Stimulated activated CD4-positive, alpha-beta T cell treated with anti-CD3 and anti-CD28 coated beads, Interleukin-2, amount 100 ng/mL, for 48 hours (primary cell): ENCODE data around the gene ENTPD1.
"Not testable (repeated sequence)": the region's sequence is repeated elsewhere in the genome, so short reads cannot be mapped to it uniquely, and the experiment has no call there.

Source experiments
- DNase-seq, 2 donors: peaks; one replicate each; pipeline ENCODE4 v3.0.0-alpha.2; 2020

ENTPD1 gene

DNA sequence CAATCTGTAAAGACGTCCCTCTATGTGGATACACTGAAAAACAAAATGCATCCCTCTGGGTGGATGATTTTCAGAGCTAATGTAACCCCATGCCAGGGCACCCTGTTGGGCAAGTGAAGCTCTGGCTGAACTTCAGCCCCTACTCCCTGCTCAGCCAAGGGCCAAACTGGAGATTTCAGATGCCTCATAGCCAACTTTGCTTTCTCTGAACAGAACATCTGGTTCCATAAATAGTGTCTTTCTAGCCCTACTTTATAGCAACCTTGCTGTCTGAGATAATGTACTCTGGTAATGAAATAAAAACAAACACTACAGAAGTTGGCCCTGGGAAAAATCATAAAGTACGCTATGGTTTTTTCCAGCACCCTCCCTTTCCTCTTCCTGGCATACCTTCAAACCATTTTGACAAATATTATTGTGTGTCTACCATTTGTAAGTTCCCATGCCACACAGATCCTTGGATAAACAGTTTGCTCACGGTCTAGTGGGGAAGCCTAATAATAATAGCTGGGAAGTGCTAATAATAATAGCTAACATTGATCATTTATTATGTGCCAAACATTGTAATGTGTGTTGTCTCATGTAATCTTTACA lies 3.4 kb downstream of the ENTPD1 start:
- DNase-seq: no peak

DNA sequence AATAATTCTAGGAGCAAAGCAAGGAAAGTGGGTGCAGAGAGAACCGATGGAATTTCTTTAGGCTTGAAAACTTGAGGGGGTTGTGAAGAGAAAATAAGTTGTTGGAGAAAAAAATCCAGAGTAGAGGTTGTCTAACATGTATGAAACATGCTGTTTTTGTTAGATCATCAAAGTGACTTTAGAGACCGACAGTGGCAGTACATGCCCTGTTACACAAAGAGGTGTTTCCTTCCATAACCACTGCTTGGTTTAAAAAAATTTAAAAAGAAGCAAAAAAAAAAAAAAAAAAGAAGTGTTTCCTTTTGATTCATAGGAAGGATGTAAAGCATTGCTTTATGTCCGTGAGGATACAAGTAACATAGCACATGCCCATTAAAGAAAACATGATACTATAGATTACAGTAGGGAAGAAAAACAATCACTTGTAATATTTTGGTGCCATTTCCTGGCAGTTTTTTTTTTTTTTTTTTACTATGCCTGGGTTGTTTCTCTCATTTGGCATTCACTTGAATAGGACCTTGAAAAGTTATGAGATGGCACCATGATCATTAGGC lies 6.1 kb downstream of the ENTPD1 start:
- DNase-seq: no peak

DNA sequence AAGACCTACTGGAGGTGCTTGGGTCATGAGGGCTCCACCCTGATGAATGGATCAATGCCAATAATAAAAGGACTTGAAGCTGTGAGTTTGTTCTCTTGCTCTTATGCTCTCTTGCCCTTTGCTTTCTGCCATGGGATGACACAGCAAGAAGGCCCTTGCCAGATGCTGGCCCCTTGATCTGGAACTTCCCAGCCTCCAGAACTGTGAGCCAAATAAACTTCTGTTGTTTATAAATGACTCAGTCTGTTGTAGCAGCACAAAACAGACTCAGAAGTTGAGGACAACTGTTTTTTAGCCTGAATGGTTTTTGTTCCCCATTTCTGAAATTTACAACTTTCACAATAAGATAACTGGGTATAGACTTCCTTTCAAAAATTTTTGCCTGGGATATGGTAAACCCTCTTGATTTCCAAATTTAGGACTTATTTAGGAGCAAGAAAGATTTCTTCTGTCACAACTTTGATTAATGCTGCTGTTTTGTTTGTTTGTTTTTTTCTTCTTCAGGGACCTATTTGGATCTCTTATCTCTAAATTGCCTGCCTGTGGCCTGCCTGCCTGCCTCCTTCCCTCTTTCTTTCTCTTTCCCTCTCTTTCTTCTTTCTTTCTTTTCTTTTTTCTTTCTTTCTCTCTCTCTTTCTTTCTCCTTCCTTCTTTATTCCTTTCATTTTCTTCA lies 12.1 kb downstream of the ENTPD1 start:
- no peak for DNase-seq

DNA sequence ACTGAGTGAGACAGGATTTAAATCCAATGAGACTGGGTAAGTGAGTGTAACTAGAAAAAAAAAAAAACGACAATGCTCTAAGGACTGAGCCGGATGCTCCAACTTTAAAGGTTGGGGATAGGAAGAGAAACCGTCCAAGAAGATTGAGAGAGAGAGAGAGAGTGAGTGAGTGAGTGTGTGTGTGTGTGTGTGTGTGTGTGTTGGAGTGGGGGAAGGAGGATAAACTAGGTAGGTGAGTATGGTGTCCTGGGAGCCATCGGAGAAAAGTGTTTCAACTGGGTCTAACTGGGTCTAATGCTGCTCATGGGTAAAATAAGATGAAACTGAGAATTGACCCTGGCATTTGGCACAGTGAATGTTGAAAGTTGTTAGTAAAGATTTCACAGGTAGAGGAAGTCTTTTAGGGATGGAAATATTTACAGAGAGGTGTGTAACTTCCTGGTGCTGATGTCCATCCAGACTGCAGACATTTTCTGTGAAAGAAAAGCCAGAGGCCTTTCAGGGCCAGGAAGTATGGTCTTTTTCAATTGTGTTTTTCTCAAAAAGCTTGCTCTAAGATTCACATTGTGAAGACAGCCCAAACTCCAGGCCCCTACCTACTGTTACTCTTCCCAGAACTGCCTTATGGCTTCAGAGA lies 14.2 kb downstream of the ENTPD1 start:
- no peak for DNase-seq

DNA sequence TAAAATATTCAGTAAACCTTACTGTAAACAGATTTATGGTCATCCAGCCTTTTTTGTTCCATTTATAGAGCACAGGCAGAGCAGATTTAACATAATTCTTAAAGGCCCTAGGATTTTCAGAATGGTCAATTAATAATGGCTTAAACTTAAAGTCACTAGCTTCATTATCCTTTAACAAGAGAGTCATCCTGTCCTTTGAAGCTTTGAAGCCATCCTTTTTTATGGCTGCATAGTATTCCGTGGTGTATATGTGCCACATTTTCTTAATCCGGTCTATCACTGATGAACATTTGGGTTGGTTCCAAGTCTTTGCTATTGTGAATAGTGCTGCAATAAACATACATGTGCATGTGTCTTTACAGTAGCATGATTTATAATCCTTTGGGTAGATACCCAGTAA lies 17.5 kb downstream of the ENTPD1 start:
- not testable (repeated sequence) for DNase-seq

DNA sequence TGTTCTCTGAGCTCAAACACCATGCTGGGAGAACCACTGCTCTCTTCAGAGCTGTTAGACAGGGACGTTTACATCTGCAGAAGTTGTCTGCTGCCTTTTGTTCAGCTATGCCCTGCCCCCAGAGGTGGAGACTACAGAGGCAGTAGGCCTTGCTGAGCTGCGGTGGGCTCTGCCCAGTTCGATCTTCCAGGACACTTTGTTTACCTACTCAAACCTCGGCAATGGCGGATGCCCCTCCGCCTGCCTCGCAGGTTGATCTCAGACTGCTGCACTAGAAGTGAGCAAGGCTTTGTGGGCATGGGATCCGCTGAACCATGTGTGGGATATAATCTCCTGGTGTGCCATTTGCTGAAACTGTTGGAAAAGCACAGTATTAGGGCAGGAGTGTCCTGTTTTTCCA lies 21.7 kb downstream of the ENTPD1 start:
- not testable (repeated sequence) for DNase-seq

DNA sequence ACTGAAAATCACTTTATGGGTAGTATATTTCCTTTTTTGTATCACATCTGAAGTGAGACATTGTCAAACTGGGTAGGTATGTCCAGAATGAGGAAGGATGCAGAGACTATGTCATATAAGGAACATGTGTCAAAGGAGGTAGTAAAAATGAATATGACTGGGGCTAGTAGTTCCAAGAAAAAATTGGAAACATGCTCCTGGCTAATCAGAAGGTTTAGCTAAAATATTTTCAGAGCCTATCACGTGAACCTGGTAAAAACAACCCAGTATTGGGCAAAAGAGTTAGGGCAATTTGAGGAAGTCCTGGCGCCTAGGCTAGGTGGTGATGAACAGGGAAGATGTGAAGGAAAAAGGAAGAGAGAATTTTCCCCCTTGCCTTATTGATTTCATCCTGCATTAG lies 26.4 kb downstream of the ENTPD1 start:
- DNase-seq: no peak

DNA sequence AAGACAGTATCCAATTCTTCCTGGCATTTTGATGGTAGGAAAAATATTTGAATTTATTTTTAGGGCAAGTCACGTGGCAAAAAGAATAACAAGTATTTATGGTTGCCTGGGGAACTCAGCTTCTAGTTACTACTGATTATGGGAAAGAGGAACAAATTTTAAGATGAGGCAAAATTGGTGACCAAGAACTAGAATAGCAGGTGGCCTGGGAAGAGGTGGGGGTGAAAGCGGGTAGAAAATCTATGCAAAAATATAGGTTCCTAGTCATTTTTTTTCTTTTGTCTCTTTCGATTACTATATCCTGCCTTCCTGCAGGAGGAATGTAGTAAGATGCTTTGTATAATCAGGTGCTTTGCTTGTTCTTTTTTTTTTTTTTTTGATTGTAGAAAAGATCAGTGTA lies 27.8 kb downstream of the ENTPD1 start:
- no peak for DNase-seq

DNA sequence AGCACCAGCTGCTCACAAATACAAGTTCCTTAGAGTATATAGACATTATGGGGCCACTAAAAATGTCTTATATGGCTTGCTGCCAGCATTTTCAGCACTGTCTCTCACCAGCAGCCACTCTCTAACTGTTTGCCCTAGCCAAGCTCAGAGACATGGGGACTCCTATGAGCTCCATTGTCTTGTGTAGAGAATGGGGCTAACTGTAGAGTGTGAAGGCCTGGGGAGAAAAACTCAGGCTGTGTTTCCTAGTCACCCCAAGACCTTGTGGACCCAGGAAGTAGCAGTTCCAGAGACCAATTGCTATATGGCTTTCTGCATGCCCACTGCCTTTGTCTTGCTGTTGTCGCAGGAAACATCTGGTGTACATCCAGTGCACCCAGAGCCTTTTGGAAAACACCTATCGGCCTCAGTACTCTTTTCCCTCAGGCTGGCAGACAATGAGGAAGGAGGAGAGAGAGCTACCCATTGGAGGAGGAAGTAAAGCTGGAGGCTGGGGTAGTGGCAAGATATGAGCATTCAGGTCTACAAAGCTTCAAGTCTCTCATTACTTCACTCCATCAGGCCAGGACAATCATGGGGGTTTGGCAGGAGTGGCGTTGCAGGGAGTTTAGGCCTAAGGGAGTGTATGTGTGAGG lies 28.4 kb downstream of the ENTPD1 start:
- no peak for DNase-seq

DNA sequence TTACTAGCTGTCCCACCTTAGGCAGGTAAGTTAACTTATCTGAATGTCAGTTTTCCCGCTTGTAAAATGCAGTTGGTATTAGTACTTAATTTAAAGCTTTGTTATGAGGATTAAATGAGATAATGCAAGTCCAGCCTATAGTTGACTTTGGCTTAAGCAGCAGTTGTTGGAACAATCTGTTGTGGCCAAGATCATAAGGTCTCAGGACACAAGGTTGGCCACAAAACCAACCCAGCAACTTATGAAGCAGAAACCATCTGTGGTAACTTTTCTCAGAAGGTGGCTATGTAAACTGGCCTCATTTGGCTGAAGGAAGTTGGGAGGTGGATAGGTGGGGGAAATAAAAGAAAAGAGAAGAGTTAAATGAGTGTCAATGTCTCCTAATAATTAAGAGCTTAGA lies 29.4 kb downstream of the ENTPD1 start:
- no peak for DNase-seq

DNA sequence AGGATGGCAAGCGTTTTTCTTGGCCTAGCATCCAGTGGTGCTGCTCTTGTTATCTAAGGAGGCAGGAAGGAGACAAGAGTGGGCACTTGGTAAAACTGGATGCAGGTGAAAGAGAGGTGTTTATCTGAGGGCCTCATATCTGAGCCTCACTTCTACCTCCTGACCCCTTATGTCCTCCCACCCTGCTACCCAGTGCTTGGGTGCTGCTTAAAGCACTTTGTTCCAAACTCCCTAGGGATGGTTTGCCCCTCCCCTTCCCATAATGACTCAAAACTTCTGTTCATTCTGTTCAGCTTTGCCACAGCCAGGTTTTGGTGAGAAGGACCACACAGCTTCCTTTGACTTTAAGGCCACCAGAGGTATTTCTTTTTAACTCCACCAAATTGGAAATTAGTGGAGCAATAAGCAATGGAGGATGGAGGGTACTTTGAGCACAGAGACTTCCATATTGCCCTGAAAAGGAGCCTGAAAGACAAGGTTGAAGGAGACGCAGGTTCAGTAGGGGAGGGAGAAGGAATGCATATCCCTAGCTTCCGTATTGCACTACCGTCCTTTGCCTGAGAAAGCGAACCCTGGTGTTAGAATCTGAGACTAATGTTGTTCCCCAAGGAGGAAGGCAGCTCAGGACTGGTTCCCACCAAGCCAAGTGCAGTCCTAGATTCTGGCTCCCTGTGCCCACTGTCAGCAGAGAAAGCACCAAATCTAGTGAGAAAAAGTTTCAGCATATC lies 30.1 kb downstream of the ENTPD1 start:
- DNase-seq: no peak

DNA sequence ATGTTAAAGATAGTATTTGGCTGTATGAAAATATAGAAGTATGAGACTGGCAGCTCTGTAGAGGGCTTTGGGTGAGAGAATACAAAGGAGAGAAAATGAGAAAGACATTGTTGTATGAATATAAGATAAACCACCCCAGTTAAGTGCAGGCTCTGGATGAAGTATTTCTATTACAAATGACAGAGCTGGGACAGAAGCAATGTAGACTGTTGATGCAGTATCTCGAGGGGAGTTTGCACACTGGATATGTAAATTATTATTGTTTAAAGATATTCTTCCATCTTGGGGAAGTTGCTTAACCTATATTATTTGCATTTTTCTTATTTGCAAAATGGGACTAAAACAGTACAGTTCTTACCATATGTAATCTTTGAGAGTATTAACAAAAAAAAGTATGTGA lies 31.5 kb downstream of the ENTPD1 start:
- no peak for DNase-seq

DNA sequence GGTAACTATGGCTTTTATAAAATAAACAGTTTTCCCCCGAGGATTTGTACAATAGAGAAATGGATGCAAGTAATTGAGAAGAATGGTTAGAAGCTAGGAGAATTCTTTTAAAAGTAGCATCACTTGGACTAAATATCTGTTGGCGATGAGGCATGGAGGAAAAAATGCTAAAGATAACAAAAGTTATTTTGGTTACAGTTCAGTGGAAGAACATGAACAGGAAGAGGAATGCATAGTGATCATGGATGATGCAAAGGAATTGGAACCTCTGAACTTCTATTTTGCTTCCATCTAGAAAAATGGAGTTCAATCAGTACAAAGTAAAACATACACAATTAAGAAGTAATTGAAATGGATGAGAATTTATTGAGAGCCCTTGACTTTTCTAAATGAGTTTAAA lies 32.9 kb downstream of the ENTPD1 start:
- DNase-seq: no peak

DNA sequence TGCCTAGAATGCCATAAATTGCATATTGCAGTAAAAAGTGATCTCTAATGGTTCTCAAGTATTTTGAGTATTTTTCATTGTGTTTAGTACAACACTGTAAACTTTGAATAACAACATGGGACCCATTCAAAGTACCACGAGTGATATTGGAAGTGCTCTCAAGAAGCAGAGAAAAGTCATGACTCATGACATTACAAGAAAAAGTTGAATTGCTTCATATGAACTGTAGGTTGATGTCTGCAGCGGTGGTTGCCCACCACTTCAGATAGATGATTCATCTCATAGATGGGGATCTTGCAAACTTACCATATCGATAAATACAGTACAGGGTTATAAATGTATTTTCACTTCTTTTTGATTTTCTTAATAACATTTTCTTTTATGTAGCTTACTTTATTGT lies 33.9 kb downstream of the ENTPD1 start:
- no peak for DNase-seq

DNA sequence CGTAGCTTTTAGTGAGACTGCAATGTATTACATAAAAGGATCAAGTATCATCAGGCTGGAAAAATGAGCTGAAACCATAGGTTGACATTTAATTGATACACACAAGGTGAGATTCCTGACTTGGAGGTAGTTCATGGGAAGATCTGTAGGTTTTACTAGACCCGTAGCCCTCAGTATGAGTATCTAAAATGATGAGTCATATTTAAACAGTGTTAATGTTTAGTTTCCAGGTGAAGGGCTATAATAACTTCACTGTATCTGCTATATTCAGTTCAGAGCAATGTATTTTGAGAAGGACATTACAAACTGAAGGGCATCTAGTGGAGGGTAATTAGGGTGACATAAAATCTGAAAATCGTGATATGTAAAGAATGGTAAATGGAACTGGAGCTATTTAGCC lies 35.0 kb downstream of the ENTPD1 start:
- DNase-seq: no peak

DNA sequence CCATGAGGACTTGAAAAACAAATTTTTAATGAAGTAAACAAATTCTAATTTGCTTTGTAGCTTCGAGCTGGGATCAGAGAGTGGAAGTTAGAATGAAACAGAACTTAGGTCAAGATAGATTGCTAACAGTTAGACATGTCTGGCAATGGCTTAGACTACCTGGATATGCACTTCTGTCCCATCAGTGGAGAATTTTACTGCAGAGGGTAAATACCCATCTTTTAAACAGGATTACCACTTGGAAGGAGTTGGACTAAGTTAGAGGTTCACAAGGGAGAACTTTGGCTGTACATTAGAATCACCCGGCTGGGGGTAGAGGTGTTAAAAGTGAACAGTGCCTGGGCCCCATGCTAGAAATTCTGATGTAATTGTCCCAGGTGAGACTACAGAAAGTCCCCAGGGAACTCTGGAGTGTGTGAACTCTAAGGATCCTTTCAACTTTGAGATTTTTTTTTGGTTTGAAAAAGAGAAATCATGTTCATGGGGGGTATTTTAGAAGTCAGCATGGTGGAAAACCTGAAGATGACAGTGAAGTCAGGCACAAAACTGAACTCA lies 35.5 kb downstream of the ENTPD1 start:
- DNase-seq: no peak

DNA sequence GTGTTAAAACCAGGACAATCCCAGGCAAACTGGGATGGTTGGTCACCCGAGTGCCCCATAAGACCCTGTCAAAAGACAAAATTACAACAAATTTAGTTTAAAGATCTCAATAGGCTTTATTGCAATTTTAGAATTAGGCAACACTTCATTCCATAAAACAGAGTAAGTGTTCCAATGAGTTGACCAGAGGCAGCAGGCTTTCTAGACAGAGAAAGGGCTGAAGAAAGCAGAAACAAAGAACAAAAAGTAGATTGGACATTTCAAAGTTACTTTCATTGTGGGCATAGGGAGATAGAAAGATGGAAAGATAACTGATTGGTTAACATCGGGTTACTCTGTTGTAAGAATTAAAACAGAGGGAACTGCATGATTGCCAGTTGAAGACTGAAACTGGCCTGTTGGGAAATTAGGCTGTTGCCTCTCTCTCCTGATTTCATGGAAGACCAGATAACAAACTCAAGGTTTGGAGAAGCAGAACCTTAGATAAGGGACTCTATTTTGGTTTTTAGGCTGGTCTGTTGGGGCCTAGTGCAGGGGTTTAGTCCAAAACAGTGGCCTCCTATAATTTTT lies 36.3 kb downstream of the ENTPD1 start:
- no peak for DNase-seq

DNA sequence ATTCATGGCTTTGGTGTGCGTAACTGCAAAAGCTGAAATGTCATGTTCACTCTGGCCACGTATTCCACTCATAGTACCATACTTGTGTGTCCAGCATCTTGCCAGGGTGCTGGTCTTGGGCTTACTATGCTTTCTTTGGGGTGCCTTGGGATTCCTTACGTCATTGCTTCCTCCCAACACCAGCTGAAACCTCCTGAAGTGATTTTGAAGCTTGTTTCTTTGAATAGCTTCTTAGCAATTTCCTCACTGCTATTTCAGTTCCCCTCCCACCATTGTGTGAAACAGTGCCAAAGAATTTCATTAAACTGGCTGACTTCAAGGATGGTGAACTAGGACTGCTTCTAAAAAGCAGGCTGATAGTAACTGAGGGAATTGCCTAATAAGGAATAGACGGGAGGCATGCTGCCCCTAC lies 36.9 kb downstream of the ENTPD1 start:
- DNase-seq: no peak

DNA sequence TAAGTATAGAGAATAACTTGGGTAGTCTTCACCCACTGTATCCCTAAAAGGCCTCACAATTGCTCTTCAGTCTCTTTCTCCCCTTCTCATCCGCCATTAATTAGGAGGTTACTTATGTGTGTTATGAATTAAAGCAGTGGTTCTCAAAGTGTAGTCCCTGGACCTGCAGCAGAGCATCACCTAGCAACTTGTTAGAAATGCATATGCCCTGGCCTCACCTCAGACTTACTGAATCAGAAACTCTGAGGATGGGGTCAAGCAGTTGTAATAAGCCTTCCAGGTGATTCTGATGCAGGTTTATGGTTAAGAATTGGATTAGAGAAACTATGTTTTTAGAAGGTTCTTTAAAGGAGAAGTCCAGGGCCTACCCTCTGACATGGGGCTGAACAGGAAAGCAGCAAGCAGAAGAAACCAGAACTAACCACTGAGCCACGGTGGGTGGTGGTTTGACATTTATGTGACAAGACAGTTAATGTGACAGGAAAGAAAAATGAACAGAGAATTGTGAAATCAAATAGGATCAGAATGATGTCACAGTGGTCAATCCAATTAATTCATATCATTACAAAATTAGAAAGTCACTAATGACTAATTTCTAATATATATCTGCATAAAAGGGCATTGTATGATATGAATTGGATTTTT lies 37.6 kb downstream of the ENTPD1 start:
- no peak for DNase-seq

DNA sequence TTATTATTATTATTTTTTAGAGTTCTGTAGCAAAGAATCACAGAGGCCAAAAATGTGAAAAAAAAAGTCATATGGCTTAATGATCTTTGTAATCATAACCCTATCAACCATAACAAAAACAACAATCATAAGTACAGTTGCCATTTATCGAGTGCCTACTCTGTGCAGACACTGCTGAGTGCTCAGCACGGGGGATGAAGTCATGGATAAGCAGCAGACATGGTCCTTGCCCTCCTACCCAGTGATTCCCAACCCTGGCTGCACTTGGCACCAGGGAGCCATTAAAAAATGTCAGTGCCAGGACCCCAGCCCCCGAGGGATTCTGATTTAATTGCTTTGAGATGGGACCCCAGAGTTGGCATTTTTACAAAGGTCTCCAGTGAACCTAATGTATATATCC lies 38.2 kb downstream of the ENTPD1 start:
- no peak for DNase-seq

DNA sequence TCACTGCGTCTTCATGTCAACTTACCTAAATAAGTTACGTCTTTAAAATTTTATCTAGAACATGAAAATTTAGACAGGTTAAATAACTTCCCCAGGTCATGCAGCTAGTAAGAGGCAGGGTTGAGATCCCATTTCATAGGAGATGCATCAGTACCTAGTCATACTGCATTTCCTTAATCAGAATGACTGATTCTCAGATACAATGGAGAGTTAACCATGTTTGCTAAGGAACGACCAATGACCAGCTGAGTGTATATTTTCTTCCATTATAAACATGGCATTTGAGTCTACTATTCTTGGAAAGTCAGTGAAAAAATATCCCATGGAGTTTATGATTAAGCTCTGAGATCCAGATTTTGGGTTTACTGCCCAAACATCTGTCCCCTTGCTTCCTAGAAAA lies 39.6 kb downstream of the ENTPD1 start:
- DNase-seq: no peak

DNA sequence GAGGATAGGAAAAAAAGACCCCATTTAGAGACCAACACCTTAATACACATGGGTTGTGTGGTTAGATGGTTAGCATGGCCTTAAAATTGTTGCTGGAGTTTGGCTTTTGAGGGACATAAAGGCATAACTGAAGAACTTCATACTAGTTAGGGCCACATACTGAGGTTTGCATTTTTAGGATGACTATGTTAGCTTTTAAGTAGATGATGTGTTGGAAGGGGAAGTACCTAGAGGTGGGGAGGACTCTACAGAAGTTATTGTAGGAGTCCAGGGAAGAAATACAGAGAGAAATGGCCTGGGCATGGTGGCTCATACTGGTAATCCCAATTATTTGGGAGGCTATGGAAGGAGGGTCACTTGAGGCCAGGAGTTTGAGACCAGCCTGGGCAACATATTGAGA lies 40.5 kb downstream of the ENTPD1 start:
- DNase-seq: no peak
